WERI-Rb-1 (cell line): ENCODE data around the gene CCDC157.

Source experiments
- DNase-seq: peaks from one replicate; pipeline ENCODE4 v3.0.0-alpha.2; 2020
- H3K27ac ChIP-seq: fragments of 250-450 bp; sonication (Bioruptor Pico); 2 replicates; pipeline ENCODE4 v1.5.1; 2020; ENCODE audit warnings: mild to moderate bottlenecking, moderate library complexity
- H3K27me3 ChIP-seq: fragments of 250-450 bp; sonication (Bioruptor Pico); 2 replicates; pipeline ENCODE4 v1.5.1; 2021; ENCODE audit warnings: mild to moderate bottlenecking, low read depth, moderate library complexity; ENCODE audit not compliant: insufficient read depth, severe bottlenecking
- H3K36me3 ChIP-seq: fragments of 250-450 bp; sonication (Bioruptor Pico); 2 replicates; pipeline ENCODE4 v1.5.1; 2020; ENCODE audit warnings: mild to moderate bottlenecking, moderate library complexity
- H3K4me3 ChIP-seq: 2 replicates; pipeline ENCODE4 v1.5.1; 2011; ENCODE audit warnings: low read depth, mild to moderate bottlenecking, control low read depth, low read length
- H3K9me3 ChIP-seq: fragments of 250-450 bp; sonication (Bioruptor Pico); 2 replicates; pipeline ENCODE4 v1.5.1; 2021; ENCODE audit warnings: mild to moderate bottlenecking, moderate library complexity; ENCODE audit not compliant: severe bottlenecking
- CTCF ChIP-seq: IDR thresholded peaks from 2 replicates; pipeline ENCODE4 v1.5.1; 2011; ENCODE audit warnings: low read depth, mild to moderate bottlenecking, control low read depth, inconsistent platforms, low read length

CCDC157 gene

GRCh38 chr22:30371321-30371720 lies 14.5 kb downstream of the CCDC157 start:
- no peak overlapping the region for H3K27ac ChIP-seq

GRCh38 chr22:30371981-30372380 lies 15.2 kb downstream of the CCDC157 start:
- no peak for DNase-seq
- no peak for TF ChIP-seq CTCF

More at GRCh38 chr22:30371321-30371720, 14.5 kb downstream of the CCDC157 start:
- Histone ChIP-seq H3K36me3 (peaks cover 1% of the 10 kb centered on the region), H3K9me3 (no peaks in the 10 kb centered on the region), H3K27me3 (no peaks in the 10 kb centered on the region), H3K4me3 (no peak overlapping the region)
- no peak for DNase-seq
- TF ChIP-seq CTCF: no peak

GRCh38 chr22:30372915-30373314 lies 16.1 kb downstream of the CCDC157 start:
- TF ChIP-seq CTCF: no peak
- peaks cover 5% of the 10 kb centered on the region for H3K36me3 ChIP-seq
- H3K9me3 ChIP-seq: no peaks in the 10 kb centered on the region
- no peak for DNase-seq
- H3K4me3 ChIP-seq: no peak overlapping the region
- H3K27me3 ChIP-seq: no peaks in the 10 kb centered on the region
- peak overlapping the region; percentile 52 for H3K27ac ChIP-seq

More at GRCh38 chr22:30371981-30372380, 15.2 kb downstream of the CCDC157 start:
- no peak overlapping the region for H3K27ac ChIP-seq
- no peaks in the 10 kb centered on the region for H3K9me3 ChIP-seq
- no peak overlapping the region for H3K4me3 ChIP-seq
- H3K36me3 ChIP-seq: no peaks in the 10 kb centered on the region; the same call in none of the 2 replicates
- no peaks in the 10 kb centered on the region for H3K27me3 ChIP-seq

- peak overlapping the region; percentile 52 for H3K27ac ChIP-seq
- no peak overlapping the region for H3K4me3 ChIP-seq
- H3K27me3 ChIP-seq: no peaks in the 10 kb centered on the region
- H3K36me3 ChIP-seq: peaks cover 8% of the 10 kb centered on the region
- TF ChIP-seq CTCF: no peak
- no peaks in the 10 kb centered on the region for H3K9me3 ChIP-seq
- DNase-seq: peak; percentile 61
Measured at GRCh38 chr22:30373331-30374325, 16.8 kb downstream of the CCDC157 start.

GRCh38 chr22:30375312-30375849 lies 18.6 kb downstream of the CCDC157 start:
- no peak overlapping the region for H3K4me3 ChIP-seq
- peaks cover 8% of the 10 kb centered on the region for H3K36me3 ChIP-seq
- no peaks in the 10 kb centered on the region for H3K9me3 ChIP-seq
- no peak for TF ChIP-seq CTCF
- DNase-seq: no peak
- no peak overlapping the region for H3K27ac ChIP-seq
- no peaks in the 10 kb centered on the region for H3K27me3 ChIP-seq
